WERI-Rb-1 (cell line): ENCODE measurements around the gene CA4.
A peak's percentile ranks its signal among the peaks of the same experiment; 100 is the strongest.

ENCODE experiments used
- DNase-seq: peaks from one replicate; pipeline ENCODE4 v3.0.0-alpha.2; 2020
- H3K27ac ChIP-seq: fragments of 250-450 bp; sonication (Bioruptor Pico); 2 replicates; pipeline ENCODE4 v1.5.1; 2020; ENCODE audit warnings: mild to moderate bottlenecking, moderate library complexity
- H3K27me3 ChIP-seq: fragments of 250-450 bp; sonication (Bioruptor Pico); 2 replicates; pipeline ENCODE4 v1.5.1; 2021; ENCODE audit warnings: mild to moderate bottlenecking, low read depth, moderate library complexity; ENCODE audit not compliant: insufficient read depth, severe bottlenecking
- H3K36me3 ChIP-seq: fragments of 250-450 bp; sonication (Bioruptor Pico); 2 replicates; pipeline ENCODE4 v1.5.1; 2020; ENCODE audit warnings: mild to moderate bottlenecking, moderate library complexity
- H3K4me3 ChIP-seq: 2 replicates; pipeline ENCODE4 v1.5.1; 2011; ENCODE audit warnings: low read depth, mild to moderate bottlenecking, control low read depth, low read length
- H3K9me3 ChIP-seq: fragments of 250-450 bp; sonication (Bioruptor Pico); 2 replicates; pipeline ENCODE4 v1.5.1; 2021; ENCODE audit warnings: mild to moderate bottlenecking, moderate library complexity; ENCODE audit not compliant: severe bottlenecking
- CTCF ChIP-seq: IDR thresholded peaks from 2 replicates; pipeline ENCODE4 v1.5.1; 2011; ENCODE audit warnings: low read depth, mild to moderate bottlenecking, control low read depth, inconsistent platforms, low read length

The CA4 gene

GRCh38 chr17:60148373-60148772 lies 1.4 kb upstream of the CA4 start:
- no peak for DNase-seq
- Histone ChIP-seq H3K27ac (no peak overlapping the region), H3K36me3 (no peaks in the 10 kb centered on the region), H3K9me3 (no peaks in the 10 kb centered on the region), H3K27me3 (peaks cover 3% of the 10 kb centered on the region), H3K4me3 (no peak overlapping the region)
- TF ChIP-seq CTCF, result no peak

GRCh38 chr17:60151355-60151754 lies 1.6 kb downstream of the CA4 start:
- TF ChIP-seq CTCF, result no peak
- H3K27ac ChIP-seq, result peak overlapping the region; percentile 76
- peak overlapping the region; percentile 60 for H3K4me3 ChIP-seq
- DNase-seq, result peak; percentile 67
- peaks cover 3% of the 10 kb centered on the region for H3K27me3 ChIP-seq
- no peaks in the 10 kb centered on the region; the same call in 1 of the 2 replicates for H3K36me3 ChIP-seq
- no peaks in the 10 kb centered on the region for H3K9me3 ChIP-seq

GRCh38 chr17:60153606-60154390 lies 4.0 kb downstream of the CA4 start:
- Histone ChIP-seq H3K4me3 (no peak overlapping the region), H3K9me3 (no peaks in the 10 kb centered on the region), H3K27ac (peak overlapping the region; percentile 58), H3K36me3 (no peaks in the 10 kb centered on the region; the same call in 1 of the 2 replicates), H3K27me3 (peaks cover 3% of the 10 kb centered on the region)
- no peak for TF ChIP-seq CTCF
- DNase-seq, result peak; percentile 41

- Histone ChIP-seq H3K27ac (peak overlapping the region; percentile 3; the same call in 1 of the 2 replicates), H3K36me3 (no peaks in the 10 kb centered on the region; the same call in 1 of the 2 replicates), H3K9me3 (no peaks in the 10 kb centered on the region), H3K4me3 (no peak overlapping the region), H3K27me3 (peaks cover 3% of the 10 kb centered on the region)
- TF ChIP-seq CTCF, result no peak
- peak; percentile 24 for DNase-seq
Measured at GRCh38 chr17:60154616-60155426, 5.0 kb downstream of the CA4 start.

- Histone ChIP-seq H3K36me3 (no peaks in the 10 kb centered on the region; the same call in 1 of the 2 replicates), H3K9me3 (no peaks in the 10 kb centered on the region), H3K27me3 (no peaks in the 10 kb centered on the region), H3K27ac (no peak overlapping the region), H3K4me3 (no peak overlapping the region)
- no peak for TF ChIP-seq CTCF
- DNase-seq, result no peak
Measured at GRCh38 chr17:60155427-60155814, 5.6 kb downstream of the CA4 start.
